Measurements from ENCODE around the gene STPG2. TPM values are rescaled to one million over a fixed set of nuclear protein-coding genes. Genes with fewer than 3 reads are reported as not detected.

STPG2 gene
- total RNA-seq, 2 experiments from 2014 or later, result not detected

DNA sequence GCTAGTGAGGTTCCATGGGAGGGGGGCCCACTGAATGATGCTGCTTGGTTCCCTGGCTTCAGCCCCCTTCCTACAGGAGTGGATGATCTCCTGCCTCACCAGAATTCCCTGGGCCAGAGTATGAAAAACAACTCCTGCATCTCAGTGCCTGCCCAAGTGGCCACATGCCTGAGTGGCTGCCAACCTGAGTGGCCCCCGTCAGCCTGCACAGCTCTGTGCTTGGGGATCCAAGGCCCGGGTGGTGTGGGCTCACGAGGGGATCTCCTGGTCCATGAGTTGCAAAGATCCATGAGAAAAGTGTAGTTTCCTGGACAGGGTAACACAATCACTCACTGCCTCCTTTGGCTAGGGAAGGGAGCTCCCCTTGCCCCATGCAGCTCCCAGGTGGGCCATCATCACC, 17.1 kb downstream of the STPG2 start:
- ChIA-PET POLR2A (no interaction called here), CTCF (no interaction called here)
- Mint-ChIP-seq H3K27me3 (peaks cover 3% of the 10 kb centered on the region), H3K36me3 (ENCODE audit: low read depth) (no peaks in the 10 kb centered on the region), H3K4me3 (no peak overlapping the region), H3K27ac (no peak overlapping the region), H3K4me1 (no peaks in the 10 kb centered on the region), H3K9me3 (peaks cover 4% of the 10 kb centered on the region)
- DNase-seq, result no peak

DNA sequence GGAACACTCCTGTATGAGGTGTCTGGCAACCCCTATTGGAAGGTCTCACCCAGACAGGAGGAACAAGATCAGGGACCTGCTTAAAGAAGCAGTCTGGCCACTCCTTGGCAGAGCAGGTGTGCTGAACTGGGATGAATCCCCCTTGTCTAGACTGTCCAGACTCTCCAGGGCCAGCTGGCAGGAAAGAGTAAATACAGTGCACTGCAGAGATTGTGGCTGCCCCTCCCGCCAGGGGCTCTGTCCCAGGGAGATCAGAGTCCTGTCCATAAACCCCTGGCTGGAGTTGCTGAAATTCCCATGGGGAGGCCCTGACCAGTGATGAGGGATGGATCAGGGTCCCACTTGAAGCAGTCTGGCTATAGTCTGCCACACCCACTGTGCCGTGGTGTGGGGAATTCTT, 17.7 kb downstream of the STPG2 start:
- Mint-ChIP-seq H3K36me3 (ENCODE audit: low read depth) (no peaks in the 10 kb centered on the region), H3K4me3 (no peak overlapping the region), H3K4me1 (no peaks in the 10 kb centered on the region), H3K9me3 (peaks cover 4% of the 10 kb centered on the region), H3K27ac (no peak overlapping the region), H3K27me3 (peaks cover 3% of the 10 kb centered on the region)
- no peak for DNase-seq
- POLR2A ChIA-PET, result no interaction called here
- CTCF ChIA-PET, result no interaction called here

DNA sequence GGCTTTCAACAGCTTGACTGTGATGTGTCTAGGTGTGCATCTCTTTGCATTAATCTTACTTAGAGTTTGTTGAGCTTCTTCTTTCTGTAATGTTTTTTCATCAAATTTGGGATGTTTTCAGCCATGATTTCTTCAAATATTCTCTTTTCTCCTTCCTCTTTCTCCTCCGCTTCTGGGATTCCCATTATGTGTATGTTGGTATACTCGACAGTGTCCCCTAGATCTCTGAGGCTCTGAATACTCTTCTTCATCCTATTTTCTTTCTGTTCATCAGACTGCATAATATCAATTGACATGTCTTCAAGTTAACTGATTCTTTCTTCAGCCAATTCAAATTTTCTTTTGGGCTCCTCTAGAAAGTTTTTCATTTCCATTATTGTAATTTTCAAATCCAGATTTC, 25.9 kb downstream of the STPG2 start:
- CTCF ChIA-PET, result no interaction called here
- POLR2A ChIA-PET, result no interaction called here
- Mint-ChIP-seq H3K4me3 (no peak overlapping the region), H3K36me3 (ENCODE audit: low read depth) (no peaks in the 10 kb centered on the region), H3K27ac (no peak overlapping the region), H3K9me3 (peaks cover 6% of the 10 kb centered on the region), H3K4me1 (no peaks in the 10 kb centered on the region), H3K27me3 (peaks cover 6% of the 10 kb centered on the region)
- no peak for DNase-seq

DNA sequence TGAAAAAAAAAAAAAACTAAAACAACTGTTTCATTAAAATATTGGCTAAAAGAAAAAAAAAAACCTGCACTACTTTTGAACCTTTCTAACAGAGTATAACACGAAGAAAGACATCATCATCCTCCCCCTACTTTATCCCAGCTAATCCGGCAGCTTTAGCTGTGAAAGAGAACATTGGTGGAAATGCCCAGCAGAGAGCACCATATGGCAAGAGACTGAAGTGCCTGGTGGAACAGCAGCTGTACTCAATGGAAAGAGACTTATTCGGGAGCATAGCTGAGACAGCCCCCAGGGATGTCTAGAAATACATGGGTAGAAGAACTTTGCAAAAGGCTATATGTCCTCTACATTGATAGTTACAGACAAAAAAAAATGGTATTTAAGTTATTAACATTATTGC, 30.3 kb downstream of the STPG2 start:
- H3K27ac Mint-ChIP-seq, result no peak overlapping the region
- CTCF ChIA-PET, result interaction anchor here (1.6 kb wide), 1 partner anchor 18 kb away, joined by 5 read pairs; no protein-coding TSS in a partner anchor
- POLR2A ChIA-PET, result no interaction called here
- no peak for DNase-seq
- H3K9me3 Mint-ChIP-seq, result peaks cover 4% of the 10 kb centered on the region
- no peak overlapping the region for H3K4me3 Mint-ChIP-seq
- H3K4me1 Mint-ChIP-seq, result no peaks in the 10 kb centered on the region
- H3K36me3 Mint-ChIP-seq (ENCODE audit: low read depth), result no peaks in the 10 kb centered on the region
- H3K27me3 Mint-ChIP-seq, result peaks cover 4% of the 10 kb centered on the region

DNA sequence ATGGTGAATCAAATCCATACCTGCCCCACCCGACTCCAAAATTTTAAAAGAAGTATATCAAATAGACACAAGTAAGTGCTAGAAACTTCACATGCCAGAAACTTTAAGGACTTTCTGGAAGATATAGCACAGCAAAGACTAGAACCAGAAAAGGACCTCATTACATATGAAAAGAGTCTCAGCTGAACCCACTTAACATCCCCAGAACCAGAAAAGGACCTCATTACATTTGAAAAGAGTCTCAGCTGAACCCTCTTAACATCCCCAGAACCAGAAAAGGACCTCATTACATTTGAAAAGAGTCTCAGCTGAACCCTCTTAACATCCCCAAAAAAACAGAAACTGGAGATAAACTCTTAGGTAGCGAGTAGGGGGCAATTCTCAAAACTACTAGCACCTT, 32.3 kb downstream of the STPG2 start:
- Mint-ChIP-seq H3K4me3 (no peak overlapping the region), H3K27ac (no peak overlapping the region), H3K4me1 (no peaks in the 10 kb centered on the region), H3K9me3 (no peaks in the 10 kb centered on the region), H3K27me3 (peaks cover 6% of the 10 kb centered on the region), H3K36me3 (ENCODE audit: low read depth) (no peaks in the 10 kb centered on the region)
- DNase-seq, result no peak
- ChIA-PET POLR2A (no interaction called here), CTCF (no interaction called here)

DNA sequence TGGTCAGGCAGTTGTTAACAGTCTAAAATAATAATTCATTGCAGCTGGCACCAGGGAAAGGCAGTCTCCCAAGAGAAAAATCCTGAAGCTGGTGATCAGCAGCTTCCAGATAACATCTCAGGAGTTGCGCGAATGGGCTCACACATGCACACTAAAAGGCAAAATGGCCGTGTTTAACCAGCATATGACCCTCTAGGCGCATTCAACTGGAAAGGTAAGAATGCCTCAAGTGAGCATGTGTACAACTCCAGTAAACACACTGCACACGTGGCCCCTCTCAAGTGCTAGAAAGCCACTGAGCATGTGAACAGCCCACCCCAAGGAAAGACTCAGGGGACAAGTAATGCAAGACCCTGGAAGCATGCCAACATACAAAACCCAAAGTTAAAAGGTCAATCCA, 33.1 kb downstream of the STPG2 start:
- no peaks in the 10 kb centered on the region for H3K36me3 Mint-ChIP-seq (ENCODE audit: low read depth)
- H3K27ac Mint-ChIP-seq, result no peak overlapping the region
- ChIA-PET CTCF (no interaction called here), POLR2A (no interaction called here)
- no peak for DNase-seq
- H3K4me1 Mint-ChIP-seq, result no peaks in the 10 kb centered on the region
- H3K9me3 Mint-ChIP-seq, result no peaks in the 10 kb centered on the region
- no peak overlapping the region for H3K4me3 Mint-ChIP-seq
- H3K27me3 Mint-ChIP-seq, result peaks cover 6% of the 10 kb centered on the region

DNA sequence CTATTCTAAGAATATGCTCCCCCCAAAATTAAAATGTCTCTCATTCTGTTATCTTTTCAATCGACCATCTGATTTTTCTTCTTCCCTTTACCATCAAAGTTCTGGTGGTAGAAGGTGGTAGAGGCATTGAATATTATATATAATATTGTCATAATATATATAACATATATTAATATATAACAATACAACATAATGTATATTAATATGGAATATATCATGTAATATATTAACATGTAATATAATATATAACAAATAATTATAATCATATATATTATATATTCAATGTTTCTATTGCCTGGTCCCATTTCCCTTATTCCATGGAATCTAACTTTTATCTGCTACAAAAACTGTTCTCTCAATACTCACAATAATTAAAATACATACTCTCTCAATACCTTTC, 40.6 kb downstream of the STPG2 start:
- Mint-ChIP-seq H3K9me3 (no peaks in the 10 kb centered on the region), H3K4me1 (no peaks in the 10 kb centered on the region), H3K27me3 (peaks cover 9% of the 10 kb centered on the region), H3K4me3 (no peak overlapping the region), H3K36me3 (ENCODE audit: low read depth) (no peaks in the 10 kb centered on the region), H3K27ac (no peak overlapping the region)
- ChIA-PET CTCF (no interaction called here), POLR2A (no interaction called here)
- no peak for DNase-seq

DNA sequence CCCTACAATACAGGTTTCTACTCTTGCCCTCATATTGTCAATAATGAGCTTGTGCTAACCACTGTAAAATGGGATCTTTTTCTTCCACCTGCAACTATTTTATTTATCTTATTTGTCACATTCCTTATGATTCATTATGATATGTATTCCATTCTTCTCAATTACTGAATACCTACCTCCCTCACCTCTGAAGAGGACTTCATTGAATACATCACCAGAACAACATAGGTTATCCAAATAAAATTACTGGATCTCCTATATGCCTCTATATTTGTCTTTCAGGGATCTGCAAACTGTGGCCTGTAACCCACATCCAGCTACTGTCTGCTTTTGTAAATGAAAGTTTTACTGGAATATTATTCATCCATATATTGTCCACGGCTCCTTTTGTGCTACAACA, 41.3 kb downstream of the STPG2 start:
- no peaks in the 10 kb centered on the region for H3K9me3 Mint-ChIP-seq
- POLR2A ChIA-PET, result no interaction called here
- CTCF ChIA-PET, result interaction anchor here (0.6 kb wide), 1 partner anchor 750 kb away, joined by 3 read pairs; no protein-coding TSS in a partner anchor
- H3K36me3 Mint-ChIP-seq (ENCODE audit: low read depth), result no peaks in the 10 kb centered on the region
- H3K27ac Mint-ChIP-seq, result no peak overlapping the region
- DNase-seq, result no peak
- peaks cover 3% of the 10 kb centered on the region for H3K27me3 Mint-ChIP-seq
- no peaks in the 10 kb centered on the region for H3K4me1 Mint-ChIP-seq
- no peak overlapping the region for H3K4me3 Mint-ChIP-seq

DNA sequence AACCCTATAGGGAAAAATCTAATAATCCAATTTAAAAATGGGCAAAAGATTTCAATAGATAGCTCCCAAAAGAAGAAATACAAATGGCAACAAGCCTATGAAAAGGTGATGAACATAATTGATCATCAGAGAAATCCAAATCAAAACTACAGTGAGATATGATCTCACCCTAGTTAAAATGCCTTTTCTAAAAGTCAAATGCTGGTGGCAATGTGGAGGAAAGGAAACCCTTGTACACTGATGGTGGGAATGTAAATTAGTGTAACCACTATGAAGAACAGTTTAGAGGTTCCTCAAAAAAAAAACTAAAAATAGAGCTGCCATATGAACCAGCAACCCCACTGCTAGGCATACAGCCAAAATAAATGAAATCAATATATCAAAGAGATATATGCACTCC, 44.5 kb downstream of the STPG2 start:
- CTCF ChIA-PET, result interaction anchor here (1.0 kb wide), 1 partner anchor 11 kb away, joined by 3 read pairs; no protein-coding TSS in a partner anchor
- Mint-ChIP-seq H3K36me3 (ENCODE audit: low read depth) (no peaks in the 10 kb centered on the region), H3K4me3 (no peak overlapping the region), H3K27ac (no peak overlapping the region), H3K4me1 (no peaks in the 10 kb centered on the region), H3K27me3 (peaks cover 3% of the 10 kb centered on the region), H3K9me3 (no peaks in the 10 kb centered on the region)
- POLR2A ChIA-PET, result no interaction called here
- no peak for DNase-seq

DNA sequence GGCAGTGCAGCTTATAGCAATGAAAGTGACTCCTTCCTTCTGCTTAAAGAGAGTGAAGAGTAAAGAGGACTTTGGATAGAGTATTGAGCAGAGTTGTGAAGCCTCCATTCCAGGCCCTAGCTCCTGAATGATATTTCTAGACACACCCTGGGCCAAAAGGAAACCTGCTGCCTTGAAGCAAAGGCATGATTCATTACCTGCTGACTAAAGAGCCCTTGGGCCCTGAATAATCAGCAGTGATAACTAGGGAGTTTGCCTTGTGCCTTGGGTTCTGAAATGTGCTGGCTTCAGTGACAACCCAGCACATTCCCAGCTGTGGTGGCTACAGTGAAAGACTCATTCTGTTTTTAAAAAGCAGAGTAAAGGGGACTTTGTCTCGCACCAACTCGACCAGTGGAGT, 49.2 kb downstream of the STPG2 start:
- CTCF ChIA-PET, result no interaction called here

DNA sequence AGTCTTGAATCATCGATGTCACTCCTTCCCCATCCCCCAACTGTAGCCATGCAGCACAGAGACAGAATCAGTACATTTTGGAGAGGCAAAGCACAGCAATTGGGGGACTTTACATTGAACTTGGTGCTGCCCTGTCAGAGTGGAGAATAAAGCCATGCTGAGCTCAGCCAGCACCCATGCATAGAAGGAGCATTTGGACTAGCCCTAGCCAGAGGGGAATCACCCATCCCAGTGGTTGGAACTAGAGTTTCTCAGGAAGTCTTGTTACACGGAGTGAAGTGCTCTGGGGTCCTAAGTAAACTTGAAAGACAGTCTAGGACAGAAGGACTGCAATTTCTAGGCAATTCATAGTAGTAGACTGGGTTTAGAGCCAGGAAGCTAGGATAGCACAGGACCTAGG, 49.6 kb downstream of the STPG2 start:
- no peak for DNase-seq
- Mint-ChIP-seq H3K27me3 (peaks cover 9% of the 10 kb centered on the region), H3K27ac (no peak overlapping the region), H3K9me3 (no peaks in the 10 kb centered on the region), H3K4me3 (no peak overlapping the region), H3K36me3 (ENCODE audit: low read depth) (no peaks in the 10 kb centered on the region), H3K4me1 (no peaks in the 10 kb centered on the region)
- ChIA-PET CTCF (no interaction called here), POLR2A (no interaction called here)

More for the DNA sequence above, 49.2 kb downstream of the STPG2 start:
- H3K9me3 Mint-ChIP-seq, result no peaks in the 10 kb centered on the region
- peaks cover 8% of the 10 kb centered on the region for H3K27me3 Mint-ChIP-seq
- POLR2A ChIA-PET, result no interaction called here
- no peaks in the 10 kb centered on the region for H3K4me1 Mint-ChIP-seq
- H3K36me3 Mint-ChIP-seq (ENCODE audit: low read depth), result no peaks in the 10 kb centered on the region
- no peak overlapping the region for H3K4me3 Mint-ChIP-seq
- H3K27ac Mint-ChIP-seq, result no peak overlapping the region
- no peak for DNase-seq

DNA sequence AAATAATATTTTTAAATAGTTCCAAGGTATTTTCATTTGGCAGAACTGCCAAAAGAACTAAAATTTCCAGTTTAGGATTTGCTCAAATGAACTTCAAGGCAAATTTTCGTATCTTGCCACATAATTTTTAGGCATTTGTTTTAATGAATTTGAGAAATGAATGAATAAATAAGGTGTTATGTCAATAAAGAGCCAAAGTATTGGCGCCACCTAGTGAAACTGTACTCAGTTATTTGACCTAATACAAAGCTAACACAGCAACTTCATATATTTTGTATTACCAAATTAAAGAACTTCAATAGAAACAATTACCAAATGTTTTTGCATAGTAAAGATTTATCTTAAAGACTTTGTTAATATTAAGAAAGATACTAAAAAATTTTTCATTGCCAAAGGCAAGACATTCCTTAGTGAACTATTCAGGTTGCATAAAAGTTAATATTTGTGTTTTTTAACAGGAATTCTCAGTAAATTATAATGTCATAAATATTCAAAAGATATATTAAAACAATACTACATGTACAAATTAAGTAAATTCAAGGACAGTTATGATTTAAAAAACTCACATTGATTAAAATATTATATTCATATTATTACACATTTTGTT, 50.3 kb downstream of the STPG2 start:
- Mint-ChIP-seq H3K4me3 (no peak overlapping the region), H3K36me3 (ENCODE audit: low read depth) (no peaks in the 10 kb centered on the region), H3K9me3 (no peaks in the 10 kb centered on the region), H3K27ac (no peak overlapping the region), H3K27me3 (peaks cover 10% of the 10 kb centered on the region), H3K4me1 (no peaks in the 10 kb centered on the region)
- CTCF ChIA-PET, result interaction anchor here (0.6 kb wide), 1 partner anchor 1708 kb away, joined by 5 read pairs; no protein-coding TSS in a partner anchor
- no peak for DNase-seq
- POLR2A ChIA-PET, result no interaction called here

DNA sequence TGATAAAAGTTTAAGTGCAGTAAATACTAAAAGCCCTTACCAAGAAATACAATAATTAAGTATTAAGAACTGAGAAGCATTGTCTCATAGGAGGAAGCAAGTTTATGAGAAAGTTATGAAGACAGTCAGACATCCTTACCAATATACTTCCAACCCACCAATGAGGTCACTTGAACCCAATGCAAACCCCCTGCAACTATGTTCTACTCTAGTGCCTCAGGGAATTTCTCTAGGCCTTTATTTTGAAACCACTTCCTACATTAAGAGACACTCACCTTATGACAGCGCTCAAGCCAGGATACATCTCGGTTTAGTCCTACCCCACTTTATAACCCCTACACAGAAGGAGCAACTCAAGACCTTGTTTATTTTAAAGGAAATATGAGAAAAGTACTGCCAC, 61.3 kb downstream of the STPG2 start:
- DNase-seq, result no peak
- no peaks in the 10 kb centered on the region for H3K36me3 Mint-ChIP-seq (ENCODE audit: low read depth)
- H3K27me3 Mint-ChIP-seq, result no peaks in the 10 kb centered on the region
- CTCF ChIA-PET, result no interaction called here
- H3K27ac Mint-ChIP-seq, result no peak overlapping the region
- H3K9me3 Mint-ChIP-seq, result no peaks in the 10 kb centered on the region
- POLR2A ChIA-PET, result no interaction called here
- H3K4me1 Mint-ChIP-seq, result no peaks in the 10 kb centered on the region
- H3K4me3 Mint-ChIP-seq, result no peak overlapping the region

DNA sequence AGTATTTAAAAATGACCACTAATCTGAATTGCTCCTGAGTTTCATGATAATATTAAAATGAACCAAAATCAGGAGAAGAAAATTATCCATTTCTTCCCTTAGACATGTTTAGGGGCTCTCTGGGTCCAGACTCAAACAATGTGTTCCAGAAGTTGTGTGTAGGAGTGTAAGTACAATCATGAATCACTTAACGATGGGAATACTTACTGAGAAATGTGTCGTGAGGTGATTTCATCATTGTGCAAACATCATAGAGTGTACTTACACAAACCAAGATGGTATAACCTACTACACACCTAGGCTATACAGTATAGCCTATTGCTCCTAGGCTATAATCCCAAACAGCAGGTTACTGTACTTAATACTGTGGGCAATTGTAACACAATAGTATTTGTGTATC, 74.8 kb downstream of the STPG2 start:
- no peaks in the 10 kb centered on the region for H3K27me3 Mint-ChIP-seq

More for the DNA sequence above, 74.8 kb downstream of the STPG2 start:
- Mint-ChIP-seq H3K36me3 (ENCODE audit: low read depth) (no peaks in the 10 kb centered on the region), H3K4me1 (no peaks in the 10 kb centered on the region), H3K9me3 (no peaks in the 10 kb centered on the region), H3K27ac (no peak overlapping the region), H3K4me3 (no peak overlapping the region)
- no peak for DNase-seq
- ChIA-PET CTCF (no interaction called here), POLR2A (no interaction called here)
